ENCODE measurements around the gene SOX21.
A peak's percentile ranks its signal among the peaks of the same experiment; 100 is the strongest.

The SOX21 gene

DNA sequence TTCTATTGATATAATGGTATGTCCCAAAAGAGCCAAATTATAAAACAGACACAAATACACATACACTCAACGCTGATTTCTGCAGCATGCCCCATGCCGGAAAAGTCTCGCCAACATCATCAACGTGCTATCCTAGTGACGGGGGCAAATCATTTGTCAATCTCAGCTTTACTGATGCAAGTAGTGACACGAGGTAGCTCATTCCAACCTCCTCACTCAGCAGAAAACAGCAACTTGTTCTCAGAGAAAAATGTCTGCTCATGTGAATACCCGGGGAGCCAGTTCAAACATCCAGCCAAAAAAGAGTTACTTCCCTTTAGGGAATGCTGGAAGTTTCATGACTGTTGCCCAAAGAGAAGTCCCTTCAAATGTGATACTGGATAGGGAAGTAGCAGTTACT, 46.3 kb downstream of the SOX21 start:
- TF ChIP-seq, protein P1, sequence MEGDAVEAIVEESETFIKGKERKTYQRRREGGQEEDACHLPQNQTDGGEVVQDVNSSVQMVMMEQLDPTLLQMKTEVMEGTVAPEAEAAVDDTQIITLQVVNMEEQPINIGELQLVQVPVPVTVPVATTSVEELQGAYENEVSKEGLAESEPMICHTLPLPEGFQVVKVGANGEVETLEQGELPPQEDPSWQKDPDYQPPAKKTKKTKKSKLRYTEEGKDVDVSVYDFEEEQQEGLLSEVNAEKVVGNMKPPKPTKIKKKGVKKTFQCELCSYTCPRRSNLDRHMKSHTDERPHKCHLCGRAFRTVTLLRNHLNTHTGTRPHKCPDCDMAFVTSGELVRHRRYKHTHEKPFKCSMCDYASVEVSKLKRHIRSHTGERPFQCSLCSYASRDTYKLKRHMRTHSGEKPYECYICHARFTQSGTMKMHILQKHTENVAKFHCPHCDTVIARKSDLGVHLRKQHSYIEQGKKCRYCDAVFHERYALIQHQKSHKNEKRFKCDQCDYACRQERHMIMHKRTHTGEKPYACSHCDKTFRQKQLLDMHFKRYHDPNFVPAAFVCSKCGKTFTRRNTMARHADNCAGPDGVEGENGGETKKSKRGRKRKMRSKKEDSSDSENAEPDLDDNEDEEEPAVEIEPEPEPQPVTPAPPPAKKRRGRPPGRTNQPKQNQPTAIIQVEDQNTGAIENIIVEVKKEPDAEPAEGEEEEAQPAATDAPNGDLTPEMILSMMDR (IDR thresholded peaks at IDR 0.05), result no peak

DNA sequence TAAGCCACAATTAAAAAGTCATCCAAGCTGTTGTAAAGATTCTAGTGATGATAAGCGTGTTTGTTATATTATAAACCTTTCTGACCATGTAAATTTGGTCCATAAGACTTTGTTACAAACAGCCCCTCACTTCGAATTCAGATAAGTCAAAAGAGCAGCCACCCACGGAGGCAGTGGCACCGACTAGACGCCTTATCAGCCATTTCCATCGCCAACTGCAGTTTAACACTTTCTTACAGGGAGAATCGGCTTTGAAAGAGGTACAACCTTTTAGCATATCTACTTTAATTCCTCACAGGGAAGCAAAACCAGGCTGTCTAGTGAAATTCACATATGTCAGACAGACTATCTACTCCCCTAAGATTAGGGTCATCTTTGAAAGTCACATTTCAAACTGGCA, 47.5 kb downstream of the SOX21 start:
- TF ChIP-seq, protein P1 (IDR thresholded peaks at IDR 0.05), result no peak

DNA sequence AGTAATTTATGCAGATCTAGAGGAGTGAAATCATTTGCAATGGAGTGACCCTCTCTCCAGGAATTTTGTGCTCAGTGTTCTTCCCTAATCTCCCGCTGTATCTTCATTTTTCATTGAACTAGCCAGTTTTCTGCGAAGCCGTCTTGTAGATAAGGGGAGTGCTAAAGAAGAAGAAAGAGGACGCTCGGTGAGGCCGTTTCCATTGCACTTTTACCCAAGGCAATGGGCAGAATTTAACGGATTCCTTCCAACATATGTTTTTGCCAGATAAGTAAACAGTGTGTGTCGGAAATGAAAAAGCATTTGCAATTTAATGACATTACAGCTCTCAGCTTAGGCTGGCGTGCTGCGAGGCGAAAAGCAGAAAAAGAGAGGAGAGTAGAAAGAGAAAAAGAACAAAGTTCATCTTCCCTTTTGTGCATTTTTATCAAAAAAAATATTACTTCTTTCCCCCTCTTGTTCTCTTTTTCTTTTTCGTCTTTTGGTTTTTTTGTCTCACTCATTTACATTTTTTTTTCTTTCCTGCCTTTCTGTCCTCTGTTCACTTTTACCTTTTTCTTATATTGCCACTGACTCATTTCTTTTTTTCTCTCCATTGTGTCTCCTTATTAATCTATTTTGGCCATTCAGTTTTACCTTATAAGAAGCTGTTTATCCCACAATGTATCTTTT, 49.9 kb downstream of the SOX21 start:
- TF ChIP-seq, protein P1 (IDR thresholded peaks at IDR 0.05), result no peak

DNA sequence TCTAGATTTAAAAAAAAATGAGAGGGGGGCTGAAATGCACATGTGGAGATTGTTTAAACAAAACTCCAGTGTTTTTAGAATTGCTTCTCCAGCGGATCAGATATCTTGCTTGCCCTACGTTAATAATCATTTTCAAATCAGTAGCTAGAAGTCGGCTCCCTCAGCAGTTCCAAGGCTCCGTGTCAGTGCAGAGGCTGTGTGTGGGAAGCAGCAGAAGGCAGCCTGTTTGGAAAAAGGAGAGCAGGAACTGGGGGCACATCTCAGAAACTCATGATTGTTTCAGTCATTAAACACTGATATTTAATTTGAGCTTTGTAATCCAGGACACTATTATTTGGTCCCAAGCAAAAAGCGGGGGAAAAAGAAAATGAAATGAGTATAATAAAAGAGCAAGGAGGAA, 50.9 kb downstream of the SOX21 start:
- TF ChIP-seq, protein P1 (IDR thresholded peaks at IDR 0.05), result no peak

DNA sequence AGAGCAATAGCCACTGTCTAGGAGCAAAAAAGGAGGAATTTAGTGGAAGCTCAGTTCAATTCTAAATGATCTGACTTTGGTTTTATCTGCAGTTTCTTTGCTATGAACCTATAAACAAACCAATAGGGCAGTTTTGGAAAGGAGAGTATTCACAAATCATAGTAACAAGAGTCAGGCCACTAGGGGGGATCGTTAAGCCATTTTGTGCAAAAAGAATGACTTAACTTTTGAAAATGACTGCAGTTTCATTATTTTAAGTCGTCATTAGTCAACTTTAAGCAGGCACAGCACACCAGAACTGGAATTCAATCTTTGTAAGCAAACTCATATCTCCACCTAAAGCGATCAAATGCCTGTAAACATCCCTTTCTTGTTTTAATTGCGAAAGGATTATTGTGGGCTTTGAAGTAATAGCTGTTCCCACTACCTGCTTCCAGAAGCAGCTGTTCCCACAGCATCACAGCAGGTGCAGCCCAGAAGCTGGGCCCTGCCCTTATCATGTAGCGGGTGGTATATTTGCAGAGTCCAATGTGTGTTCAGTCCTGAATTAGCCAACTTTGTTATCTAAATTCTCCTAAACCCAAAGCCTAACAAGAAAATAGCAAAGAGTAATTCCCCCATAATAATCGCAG, 51.5 kb downstream of the SOX21 start:
- TF ChIP-seq, protein P1 (IDR thresholded peaks at IDR 0.05), result peak; percentile 31; the same call in 1 of the 2 replicates

Measured in LNCAP (cell line).